ENCODE measurements around the gene SPIB.
"Not testable (repeated sequence)": the region's sequence is repeated elsewhere in the genome, so short reads cannot be mapped to it uniquely, and the experiment has no call there.

Gene SPIB

DNA sequence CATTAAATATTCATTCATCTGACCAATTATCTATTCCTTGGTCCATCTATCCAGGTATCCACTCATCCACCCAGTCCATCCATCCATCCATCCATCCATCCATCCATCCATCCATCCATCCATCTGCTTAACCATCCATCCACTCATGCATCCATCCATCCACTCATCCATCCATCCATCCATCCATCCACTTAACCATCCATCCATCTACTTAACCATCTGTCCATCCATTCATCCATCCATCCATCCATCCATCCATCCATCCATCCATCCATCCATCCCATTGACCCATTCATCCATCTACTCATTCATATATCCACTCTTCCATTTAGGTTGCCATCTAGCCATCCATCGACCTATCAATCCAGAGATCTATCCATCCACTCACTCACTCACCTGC, 25.3 kb downstream of the SPIB start:
- no peak for DNase-seq

DNA sequence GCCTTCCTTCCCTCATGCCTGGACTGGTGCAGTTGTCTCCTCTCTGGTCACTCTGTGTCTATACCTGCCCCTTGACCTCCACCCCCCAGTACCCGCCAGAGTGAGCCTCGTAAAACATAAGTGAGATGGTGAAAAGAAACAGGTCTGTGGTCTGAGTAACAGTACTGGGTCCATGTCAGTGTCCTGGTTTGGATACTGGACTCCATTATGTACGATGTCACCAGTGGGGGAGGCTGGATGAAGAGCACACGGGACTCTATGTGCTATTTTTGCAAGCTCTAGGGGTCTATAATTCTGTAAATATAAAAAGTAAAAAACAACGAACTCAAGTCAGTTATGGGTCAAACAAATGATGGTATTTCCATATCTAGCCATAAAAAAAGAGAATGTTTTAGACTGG, 28.3 kb downstream of the SPIB start:
- DNase-seq: no peak

DNA sequence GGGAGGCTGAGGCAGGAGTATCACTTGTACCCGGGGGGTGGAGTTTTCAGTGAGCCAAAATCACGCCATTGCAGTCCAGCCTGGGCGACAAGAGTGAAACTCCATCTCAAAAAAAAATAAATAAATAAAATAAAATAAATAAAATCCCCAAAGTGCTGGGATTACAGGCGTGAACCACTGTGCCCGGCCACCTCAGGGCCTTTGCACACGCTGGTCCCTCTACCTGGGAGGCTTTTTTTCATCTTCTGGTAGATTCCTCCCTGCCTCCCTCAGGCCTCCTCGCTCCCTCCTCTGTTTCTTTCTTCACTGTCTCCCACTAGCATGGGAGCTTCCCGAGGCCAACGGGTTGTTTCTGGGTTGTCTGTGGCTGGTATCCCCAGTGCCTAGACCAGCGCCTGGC, 29.0 kb downstream of the SPIB start:
- no peak for DNase-seq

DNA sequence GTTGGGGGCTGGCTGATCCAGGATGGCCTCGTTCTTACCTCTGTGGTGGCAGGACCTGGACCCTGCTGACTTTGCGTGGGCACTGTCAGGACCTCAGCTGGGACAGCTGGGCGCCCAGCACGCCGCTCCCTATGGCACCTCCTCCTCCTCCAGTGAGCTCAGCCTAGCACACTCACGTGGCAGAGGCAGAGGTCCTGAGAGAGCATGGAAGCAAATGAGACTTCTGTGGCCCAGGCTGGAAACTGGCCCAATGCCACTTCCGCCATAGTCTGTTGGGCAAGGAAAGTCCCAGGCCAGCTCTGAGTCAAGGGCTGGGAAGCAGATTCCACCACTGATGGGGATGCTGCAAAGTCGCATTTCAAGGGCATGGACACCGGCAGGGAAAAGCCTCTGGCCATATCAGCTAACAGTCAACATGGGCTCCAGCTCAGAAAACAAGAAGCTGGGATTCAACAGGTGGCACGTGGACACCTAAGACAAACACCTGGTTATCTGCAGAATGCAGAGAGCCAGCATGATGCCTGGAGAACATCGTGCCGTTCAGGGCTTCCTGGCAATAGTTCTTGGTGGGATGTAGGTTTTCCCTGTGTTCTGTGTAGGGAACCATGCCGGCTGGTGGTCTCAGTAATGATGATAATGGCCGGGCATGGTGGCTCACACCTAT, 30.6 kb downstream of the SPIB start:
- DNase-seq: no peak

DNA sequence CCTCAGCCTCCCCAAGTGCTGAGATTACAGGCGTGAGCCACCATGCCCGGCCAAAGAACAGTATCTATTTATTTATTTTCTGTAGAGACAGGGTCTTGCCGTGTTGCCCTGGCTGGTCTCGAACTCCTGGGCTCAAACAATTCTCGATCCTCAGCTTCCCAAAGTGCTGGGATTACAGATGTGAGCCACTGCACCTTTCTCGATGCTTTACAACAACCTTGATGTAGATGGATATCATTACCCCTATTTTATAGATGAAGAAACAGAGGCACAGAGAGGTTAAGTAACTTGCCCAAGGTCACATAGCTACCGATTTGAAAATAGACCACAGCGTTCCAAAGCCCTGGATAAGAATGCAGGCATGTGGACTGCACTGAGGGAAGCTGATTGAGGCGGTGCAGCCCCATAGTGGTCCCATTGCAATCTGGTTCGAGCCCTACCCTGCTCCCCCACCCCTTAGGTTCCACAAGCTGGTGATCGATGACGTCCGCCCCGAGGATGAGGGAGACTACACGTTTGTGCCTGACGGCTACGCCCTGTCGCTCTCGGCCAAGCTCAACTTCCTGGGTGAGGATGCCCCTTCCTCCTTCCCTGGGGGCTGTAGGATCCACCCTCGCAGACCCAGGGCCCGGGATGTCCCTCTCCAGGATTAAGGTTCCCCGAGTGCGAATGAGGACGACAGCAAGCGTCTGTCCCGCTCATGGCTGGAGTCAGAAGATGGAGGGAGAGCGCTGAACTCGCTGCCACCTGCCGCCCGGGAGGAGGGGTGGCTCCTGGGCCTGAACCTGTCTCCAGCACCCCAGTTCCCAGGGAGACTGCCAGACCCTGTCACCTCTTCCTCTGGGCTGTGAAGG, 31.9 kb downstream of the SPIB start:
- DNase-seq: no peak

DNA sequence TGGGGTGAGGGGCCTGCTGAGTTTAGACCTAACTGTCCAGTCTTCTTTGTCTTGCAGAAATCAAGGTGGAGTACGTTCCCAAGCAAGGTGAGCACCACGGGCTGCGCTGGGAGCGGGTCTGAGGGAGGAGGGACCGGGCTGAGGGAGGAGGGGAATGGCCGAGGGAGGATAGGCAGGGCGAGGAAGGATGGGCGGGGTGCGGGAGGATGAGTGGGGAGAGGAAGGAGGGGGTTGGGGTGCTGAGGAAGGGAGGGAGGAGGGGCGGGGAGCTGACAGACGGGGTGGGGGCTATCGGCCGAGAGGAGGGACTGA, 32.4 kb downstream of the SPIB start:
- DNase-seq: no peak

DNA sequence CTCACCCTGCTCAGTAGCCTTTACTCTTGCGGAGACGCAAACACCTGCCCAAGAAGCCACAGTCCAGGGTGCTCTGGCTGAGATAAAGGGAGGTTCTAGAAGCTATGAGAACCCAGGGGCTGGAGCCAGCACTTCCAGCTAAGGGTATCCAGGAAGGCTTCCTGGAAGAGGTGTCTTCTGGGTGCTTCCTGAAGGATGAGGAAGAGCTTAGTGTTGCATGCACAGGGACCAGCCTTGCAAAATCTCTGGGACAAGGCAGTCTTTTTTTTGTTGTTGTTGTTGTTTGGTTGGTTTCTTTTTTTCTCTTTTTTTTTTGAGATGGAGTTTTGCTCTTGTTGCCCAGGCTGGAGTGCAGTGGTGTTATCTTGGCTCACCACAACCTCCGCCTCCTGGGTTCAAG, 34.5 kb downstream of the SPIB start:
- no peak for DNase-seq

DNA sequence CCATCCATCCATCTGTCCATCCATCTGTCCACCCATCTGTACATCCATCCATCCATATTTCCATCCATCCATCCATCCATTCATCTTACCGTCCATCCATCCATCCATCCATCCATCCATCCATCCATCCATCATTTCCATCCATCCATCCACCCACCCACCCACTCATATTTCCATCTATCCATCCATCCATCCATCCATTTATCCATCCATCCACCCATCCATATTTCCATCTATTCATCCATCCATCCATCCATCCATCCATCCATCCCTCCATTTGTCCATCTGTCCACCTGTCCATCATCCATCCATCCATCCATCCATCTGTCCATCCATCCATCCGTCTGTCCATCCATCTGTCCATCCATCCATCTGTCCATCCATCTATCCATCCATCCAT, 37.3 kb downstream of the SPIB start:
- no peak for DNase-seq

DNA sequence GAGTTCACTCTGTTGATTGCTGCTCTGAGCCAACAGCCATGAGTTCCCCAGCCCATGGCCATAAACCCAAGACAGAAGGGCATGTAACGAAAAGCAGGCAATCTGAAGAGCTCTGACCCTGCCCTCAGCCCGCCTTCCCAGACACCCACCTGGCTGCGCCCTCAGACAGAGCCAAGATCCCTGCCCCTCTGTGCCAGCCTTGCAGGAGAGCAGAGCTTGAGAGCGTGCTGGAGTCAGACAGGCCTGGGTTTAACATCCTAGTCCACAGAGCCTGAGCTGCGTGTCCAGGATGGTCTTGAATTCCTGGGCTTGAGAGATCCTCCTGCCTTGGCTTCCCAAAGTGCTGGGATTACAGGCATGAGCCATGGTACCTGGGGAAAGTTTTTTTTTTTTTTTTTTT, 38.6 kb downstream of the SPIB start:
- no peak for DNase-seq

DNA sequence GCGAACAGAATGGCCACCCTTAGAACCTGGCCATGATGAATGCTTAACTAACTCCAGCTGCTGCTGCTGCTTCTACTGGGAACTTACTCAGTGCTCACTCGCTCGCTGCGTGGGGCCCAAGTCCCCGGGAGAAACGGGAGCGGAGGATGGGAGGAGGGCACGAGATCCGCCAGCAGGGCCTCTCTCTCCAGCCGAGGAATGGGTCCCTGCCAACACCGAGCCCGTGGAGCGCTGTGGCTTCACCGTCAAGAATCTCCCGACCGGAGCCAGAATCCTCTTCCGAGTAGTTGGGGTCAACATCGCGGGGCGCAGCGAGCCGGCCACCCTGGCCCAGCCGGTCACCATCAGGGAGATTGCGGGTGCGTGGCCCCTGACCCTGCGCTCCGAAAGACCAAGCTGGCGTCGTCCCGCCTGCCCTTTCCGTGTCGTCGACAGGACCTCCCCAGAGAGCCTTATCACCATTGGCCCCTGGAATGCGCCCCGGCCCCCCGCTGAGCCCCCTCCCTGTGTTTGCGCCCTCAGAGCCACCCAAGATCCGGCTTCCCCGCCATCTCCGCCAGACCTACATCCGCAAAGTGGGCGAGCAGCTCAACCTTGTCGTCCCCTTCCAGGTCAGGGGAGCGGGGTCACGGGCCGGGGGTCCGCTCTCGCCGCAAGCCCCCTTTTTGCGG, 39.8 kb downstream of the SPIB start:
- no peak for DNase-seq

DNA sequence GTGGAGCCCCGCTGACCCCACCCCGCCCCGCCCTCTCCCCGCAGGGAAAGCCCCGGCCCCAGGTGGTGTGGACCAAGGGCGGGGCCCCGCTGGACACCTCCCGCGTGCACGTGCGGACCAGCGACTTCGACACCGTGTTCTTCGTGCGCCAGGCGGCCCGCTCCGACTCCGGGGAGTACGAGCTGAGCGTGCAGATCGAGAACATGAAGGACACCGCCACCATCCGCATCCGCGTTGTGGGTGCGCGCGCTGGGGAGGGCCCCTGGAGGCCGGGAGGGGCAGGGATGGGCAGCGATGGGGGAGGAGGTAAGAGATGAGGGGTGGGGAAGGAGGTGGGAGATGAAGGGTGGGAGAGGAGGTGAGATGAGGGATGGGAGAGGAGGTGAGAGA, 40.3 kb downstream of the SPIB start:
- DNase-seq: no peak

DNA sequence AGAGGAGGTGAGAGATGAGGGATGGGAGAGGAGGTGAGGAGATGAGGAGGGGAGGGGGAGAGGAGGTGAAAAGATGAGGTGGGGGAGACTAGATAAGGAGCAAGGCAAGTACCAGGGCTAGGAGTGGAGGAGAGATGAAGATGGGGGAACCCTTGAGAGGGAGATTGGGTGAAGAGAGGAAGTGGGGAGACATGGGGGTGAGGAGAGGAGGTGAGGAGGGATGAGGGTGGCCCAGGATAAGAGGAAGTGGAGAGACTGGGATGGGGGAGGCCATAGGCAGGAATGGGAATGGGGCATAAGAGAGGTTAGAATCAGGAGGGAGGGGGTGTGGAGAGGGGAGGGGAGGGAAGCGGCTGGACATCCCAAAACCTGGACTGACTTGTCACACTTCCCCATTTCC, 40.9 kb downstream of the SPIB start:
- no peak for DNase-seq

DNA sequence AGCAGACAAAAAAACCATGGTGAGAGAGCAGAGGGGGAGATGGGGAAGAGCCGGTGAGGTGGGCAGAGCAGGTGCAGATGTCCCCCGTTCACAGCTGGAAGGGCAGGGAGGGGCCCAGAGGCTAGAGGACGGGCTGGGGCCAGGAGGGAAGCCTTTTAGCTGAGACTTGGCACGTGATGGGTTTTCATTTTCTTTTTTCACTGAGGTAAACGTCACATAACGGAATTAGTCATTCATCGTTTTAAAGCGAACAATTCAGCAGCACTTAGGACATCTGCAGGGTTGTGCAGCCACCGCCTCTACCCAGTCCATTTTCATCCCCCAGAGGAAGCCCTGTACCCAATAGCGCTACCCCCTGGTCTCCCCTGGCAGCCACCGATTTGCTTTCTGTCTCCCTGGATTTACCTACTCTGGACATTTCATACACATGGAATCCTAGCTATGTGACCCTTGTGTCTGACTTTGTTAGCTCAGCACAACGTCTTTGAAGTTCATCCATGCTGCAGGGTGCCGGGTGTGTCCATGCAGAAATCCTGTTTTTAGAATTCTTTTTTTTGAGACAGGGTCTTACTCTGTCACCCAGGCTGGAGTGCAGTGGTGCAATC, 41.5 kb downstream of the SPIB start:
- DNase-seq: no peak

DNA sequence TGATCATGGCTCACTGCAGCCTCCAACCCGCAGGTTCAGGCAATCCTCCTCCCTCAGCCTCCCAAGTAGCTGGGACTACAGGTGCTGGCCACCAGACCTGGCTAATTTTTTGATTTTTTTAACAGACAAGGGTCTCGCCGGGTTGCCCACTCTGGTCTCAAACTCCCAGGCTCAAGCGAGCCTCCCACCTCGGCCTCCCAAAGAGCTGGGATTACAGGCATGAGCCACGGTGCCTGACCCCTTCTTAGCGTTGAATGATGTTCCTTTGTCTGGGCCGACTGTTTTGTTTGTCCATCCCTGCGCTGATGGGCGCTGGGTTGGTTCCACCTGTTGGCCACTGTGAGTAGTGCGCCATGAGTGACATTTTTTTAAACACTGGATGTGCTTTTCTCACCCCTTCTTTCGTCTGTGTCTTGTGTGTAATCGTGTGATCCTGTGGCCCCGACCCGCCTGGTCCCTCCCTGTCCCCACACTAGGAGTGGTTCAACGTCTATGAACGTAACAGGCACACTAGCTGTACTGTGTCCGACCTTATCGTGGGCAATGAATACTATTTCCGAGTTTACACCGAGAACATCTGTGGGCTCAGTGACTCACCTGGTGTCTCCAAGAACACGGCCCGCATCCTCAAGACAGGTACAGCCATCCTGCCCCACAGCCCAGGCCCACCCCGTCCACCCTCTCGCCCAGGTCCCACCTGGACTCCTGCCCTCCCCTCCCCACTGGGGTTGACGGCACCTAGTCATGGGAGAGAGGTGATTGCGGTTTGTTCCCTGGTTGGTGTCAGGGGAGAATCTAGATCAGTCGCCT, 42.5 kb downstream of the SPIB start:
- DNase-seq: peak; percentile 75 to 82 (median 82)

DNA sequence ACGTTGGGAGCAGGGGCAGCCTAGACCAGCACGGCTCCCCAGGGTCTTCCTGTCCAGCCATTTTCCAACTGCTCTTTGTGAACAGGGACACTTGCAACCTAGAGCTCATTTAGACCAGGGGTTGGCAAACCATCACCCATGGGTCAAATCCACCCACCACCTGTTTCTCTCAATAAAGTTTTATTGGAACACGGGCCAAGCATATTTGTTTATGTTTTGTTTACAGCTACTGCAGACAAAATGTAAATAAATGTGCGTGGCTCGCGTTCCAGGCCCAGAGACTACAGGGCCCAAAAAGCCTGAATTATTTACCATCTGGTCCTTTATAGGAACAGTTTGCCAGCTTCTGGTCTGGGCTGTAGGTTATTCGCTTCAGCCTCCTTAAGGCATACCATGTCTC, 44.2 kb downstream of the SPIB start:
- no peak for DNase-seq

DNA sequence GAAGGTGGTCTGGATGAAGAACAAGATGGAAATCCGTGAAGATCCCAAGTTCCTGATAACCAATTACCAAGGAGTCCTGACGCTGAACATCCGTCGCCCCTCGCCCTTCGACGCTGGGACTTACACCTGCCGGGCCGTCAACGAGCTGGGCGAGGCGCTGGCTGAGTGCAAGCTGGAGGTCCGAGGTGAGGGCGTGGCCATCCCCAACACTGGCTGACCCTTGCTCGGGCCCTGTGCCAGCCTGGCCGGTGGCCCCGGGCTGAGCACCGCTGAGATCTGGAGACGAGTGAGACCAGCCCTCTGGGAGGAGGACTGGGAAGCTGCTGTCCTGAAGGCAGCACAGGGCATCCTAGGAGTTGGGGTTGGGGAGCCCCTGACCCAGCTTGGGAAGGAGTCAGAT, 45.6 kb downstream of the SPIB start:
- DNase-seq: no peak

DNA sequence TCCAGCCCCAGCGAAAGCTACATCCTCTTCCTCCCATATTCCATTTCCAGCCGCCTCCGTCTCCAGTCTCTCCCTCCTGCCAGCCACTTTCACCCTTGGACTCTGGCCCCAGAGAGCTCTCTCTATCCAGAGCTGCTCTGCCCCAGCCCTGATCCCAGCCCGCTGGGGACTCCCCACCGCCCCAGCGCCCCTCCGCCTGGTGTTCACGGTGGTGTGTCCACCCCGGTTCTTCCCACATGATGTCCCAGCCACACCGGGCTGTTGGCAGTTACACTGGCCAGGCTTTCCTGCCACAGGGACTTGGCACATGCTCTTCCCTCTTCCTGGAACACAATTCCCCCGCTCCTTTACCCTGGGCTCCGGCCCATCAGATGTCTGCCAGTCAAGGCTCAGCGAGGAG, 46.3 kb downstream of the SPIB start:
- DNase-seq: no peak

DNA sequence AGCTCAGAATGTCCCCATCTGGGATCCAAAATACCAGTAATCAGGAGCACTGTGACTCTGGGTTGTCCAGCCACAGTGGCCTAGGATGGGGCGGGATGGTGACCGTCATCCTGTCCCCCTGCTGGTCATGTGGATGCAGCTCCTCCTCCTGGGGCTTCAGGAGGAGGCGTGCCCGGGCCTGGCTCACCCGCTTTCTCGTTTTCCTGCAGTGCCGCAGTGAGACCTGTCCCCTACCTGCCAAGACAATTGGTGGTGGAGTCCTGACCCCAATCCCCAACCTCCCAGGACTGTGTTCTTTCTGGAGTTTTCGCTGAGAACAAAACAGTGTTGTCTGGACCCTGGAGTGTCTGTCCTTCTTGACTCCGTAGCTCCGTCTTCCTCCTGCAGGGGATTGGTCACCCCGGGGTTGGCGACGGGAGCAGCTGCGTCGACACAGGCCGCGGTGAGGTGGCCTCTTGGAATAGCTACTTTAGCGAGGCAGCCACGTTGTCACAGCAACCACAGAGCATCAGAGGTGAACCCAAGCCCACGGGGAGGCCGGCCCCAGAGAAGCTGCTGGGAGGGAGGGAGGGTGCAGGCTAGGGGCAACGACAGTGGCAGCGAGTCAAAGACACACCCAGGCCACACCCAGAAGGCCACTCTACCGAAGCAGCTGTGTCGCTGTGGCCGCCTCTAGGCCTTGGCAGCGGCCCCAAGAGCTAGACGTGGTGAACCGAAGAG, 47.4 kb downstream of the SPIB start:
- peak in 1 of 4 experiments; percentile 21 for DNase-seq

DNA sequence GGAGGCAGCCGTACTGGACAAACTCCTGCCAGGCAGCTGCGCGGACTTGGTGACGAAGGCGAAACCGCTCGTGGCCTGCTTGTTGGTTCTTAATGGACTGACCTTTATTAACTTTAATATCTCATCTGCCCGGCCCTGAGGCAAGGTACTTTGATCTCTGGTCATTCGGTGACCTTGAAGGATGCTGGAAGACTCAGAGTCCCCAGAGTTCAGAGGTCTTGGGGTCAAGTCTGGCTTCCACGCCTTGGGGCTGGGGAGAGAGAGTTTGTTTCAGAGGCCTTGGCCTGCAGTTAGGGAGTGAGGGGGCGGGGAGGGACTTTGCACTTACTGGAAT, 47.9 kb downstream of the SPIB start:
- DNase-seq: no peak

DNA sequence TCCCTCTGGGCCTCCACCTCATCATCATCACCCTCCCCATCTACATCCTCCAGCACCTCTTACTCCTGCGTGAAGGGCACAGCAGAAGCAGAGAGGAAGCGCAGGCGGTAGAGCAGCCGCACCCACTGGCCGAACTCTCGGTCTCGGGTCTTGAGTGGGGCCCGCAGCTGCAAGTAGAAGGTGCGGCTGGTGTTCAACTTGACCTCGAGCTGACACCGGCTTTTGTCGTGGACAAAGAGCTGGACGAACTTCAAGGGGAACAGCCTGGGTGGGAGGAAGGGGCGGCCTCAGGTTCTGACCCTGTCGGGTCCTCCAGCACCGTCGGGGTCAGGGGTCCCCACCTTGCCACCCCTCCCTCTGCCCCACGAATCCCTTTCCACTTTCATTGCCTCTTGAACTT, 48.8 kb downstream of the SPIB start:
- DNase-seq: no peak

DNA sequence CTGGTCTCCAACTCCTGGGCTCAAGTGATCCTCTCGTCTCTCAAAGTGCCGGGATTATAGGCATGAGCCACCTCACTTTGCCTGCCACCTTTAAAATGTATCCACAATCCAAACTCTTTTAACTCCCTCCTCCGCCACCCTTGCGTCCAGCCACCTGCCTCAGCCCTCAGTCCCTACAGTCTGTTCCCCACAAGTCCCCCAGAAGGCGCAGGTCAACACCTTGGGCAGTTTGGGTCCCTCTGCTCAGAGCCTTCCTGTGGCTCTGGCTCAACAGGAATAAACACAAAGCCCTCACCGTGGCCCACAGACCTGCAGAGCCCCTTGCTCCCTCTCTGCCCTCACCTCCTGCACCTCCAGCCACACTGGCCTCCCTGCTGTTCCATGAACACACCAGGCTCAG, 50.1 kb downstream of the SPIB start:
- DNase-seq: no peak

DNA sequence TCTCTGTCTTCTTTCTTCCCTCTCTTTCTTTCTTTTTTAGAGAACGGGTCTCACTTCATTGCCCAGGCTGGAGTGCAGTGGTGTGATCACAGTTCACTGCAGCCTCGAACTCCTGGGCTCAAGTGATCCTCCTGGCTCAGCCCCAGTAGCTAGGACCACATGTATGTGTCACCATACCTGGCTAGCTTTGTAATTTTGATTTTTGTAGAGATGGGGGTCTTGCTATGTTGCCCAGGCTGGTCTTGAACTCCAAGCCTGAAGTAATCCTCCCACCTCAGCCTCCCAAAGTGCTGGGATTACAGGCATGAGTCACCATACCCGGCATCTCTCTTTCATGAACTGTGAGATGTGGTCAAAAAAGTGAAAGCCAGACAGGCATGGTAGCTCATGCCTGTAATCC, 54.6 kb downstream of the SPIB start:
- not testable (repeated sequence) for DNase-seq
